ENCODE data around the gene LAMB1. TPM values are rescaled to one million over a fixed set of nuclear protein-coding genes. Genes with fewer than 3 reads are reported as not detected.

Gene LAMB1
- total RNA-seq, 1 donor from 2014 or later = 60.0 TPM

DNA sequence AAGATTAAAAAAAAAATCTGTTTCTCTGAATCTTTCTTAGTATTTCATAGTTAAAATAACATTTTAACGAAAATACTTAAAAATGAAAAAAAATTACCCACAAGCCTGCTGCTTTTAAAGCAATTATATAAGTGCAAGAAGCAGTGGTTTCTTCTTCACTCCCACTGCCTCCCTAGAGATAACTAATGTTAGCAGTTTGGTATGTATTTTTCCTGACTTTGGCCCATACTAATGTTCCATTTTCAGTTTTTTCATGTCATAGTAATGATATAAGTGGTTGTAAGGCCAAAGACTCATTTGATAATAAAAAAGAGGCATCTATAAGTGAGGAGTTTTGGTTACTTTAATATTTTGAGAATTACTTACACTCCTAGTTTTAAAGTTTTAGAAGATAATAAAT is 24.3 kb upstream of the LAMB1 start:
- H3K27ac ChIP-seq (replicated peaks) = no peak overlapping the region
- intact Hi-C loops (cut with micrococcal nuclease) = no loop called here
- H3K27me3 ChIP-seq (ENCODE audit: low read depth) = no peaks in the 10 kb centered on the region
- no peak for DNase-seq
- TF ChIP-seq, protein P1, sequence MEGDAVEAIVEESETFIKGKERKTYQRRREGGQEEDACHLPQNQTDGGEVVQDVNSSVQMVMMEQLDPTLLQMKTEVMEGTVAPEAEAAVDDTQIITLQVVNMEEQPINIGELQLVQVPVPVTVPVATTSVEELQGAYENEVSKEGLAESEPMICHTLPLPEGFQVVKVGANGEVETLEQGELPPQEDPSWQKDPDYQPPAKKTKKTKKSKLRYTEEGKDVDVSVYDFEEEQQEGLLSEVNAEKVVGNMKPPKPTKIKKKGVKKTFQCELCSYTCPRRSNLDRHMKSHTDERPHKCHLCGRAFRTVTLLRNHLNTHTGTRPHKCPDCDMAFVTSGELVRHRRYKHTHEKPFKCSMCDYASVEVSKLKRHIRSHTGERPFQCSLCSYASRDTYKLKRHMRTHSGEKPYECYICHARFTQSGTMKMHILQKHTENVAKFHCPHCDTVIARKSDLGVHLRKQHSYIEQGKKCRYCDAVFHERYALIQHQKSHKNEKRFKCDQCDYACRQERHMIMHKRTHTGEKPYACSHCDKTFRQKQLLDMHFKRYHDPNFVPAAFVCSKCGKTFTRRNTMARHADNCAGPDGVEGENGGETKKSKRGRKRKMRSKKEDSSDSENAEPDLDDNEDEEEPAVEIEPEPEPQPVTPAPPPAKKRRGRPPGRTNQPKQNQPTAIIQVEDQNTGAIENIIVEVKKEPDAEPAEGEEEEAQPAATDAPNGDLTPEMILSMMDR (IDR thresholded peaks at IDR 0.05; ENCODE audit: borderline replicate concordance) = no peak
- no peaks in the 10 kb centered on the region for H3K4me1 ChIP-seq
- no peaks in the 10 kb centered on the region for H3K36me3 ChIP-seq
- no peaks in the 10 kb centered on the region for H3K9me3 ChIP-seq (replicated peaks)
- no peak overlapping the region for H3K4me3 ChIP-seq

DNA sequence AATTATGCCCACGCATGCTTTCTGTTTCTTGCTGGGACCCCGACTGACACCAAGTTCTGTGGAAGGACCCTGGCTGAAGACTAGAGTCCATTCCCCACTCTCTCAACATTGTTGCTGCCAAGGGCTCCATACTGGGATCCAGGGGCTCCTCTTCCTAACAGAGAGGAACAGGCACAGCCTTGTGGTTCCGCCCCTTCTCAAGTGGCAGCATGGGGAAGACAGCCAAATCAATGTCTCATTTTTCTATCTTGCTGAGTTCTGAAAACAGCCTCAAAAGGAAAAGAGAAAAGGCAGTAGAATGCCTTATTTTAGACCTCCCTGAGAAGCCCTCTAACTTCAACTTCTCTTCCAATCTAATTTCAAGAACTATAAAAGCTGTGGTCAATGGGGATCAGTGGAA is 23.7 kb upstream of the LAMB1 start:
- Histone ChIP-seq H3K36me3 (no peaks in the 10 kb centered on the region), H3K27ac (replicated peaks) (no peak overlapping the region), H3K9me3 (replicated peaks) (no peaks in the 10 kb centered on the region), H3K4me1 (no peaks in the 10 kb centered on the region), H3K27me3 (ENCODE audit: low read depth) (no peaks in the 10 kb centered on the region), H3K4me3 (no peak overlapping the region)
- intact Hi-C loops (cut with micrococcal nuclease) = no loop called here
- no peak for DNase-seq
- TF ChIP-seq, protein P1 (IDR thresholded peaks at IDR 0.05; ENCODE audit: borderline replicate concordance) = no peak

DNA sequence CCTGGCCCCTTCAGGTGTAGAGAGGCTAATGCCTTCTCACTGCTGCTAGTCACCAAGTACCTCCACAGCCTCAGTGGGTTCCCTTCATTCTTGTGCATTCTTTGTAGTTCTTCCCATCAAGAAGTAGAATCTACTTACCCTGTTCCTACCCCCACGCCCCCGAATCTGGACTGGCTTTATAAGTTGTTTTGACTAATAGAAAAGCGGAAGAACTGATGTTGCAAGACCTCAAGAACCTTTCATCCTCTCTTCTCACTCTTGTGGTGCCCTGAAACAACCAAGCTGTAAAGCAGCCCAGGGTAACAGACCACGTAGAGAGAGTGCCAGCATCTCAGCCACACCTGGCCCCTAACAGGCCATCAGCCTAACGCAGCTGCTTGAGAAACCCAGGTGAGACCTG is 23.2 kb upstream of the LAMB1 start:
- Histone ChIP-seq H3K27me3 (ENCODE audit: low read depth) (no peaks in the 10 kb centered on the region), H3K4me1 (no peaks in the 10 kb centered on the region), H3K9me3 (replicated peaks) (no peaks in the 10 kb centered on the region), H3K27ac (replicated peaks) (no peak overlapping the region), H3K4me3 (no peak overlapping the region), H3K36me3 (no peaks in the 10 kb centered on the region)
- intact Hi-C loops (cut with micrococcal nuclease) = no loop called here
- DNase-seq = no peak
- TF ChIP-seq, protein P1 (IDR thresholded peaks at IDR 0.05; ENCODE audit: borderline replicate concordance) = no peak

DNA sequence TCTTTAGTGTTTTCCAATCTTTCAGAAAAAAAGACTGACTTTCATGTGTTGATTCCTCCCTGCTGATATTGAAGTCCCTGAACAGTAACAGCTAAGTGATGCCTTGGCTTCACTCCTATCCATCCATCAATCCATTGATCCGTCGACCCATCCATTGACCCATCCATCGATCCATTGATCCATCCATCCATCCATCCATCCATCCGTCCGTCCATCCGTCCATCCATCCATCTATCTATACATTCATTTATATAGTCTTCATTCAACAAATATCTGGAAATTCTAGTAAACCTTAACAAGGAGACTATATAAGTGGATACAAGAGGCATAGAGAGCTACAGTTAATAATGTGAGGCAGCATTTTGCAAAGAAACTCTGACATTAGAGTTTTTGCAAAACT is 21.6 kb upstream of the LAMB1 start:
- DNase-seq = no peak
- no peaks in the 10 kb centered on the region for H3K9me3 ChIP-seq (replicated peaks)
- H3K36me3 ChIP-seq = no peaks in the 10 kb centered on the region
- TF ChIP-seq, protein P1 (IDR thresholded peaks at IDR 0.05; ENCODE audit: borderline replicate concordance) = no peak
- no peak overlapping the region for H3K27ac ChIP-seq (replicated peaks)
- no peaks in the 10 kb centered on the region for H3K27me3 ChIP-seq (ENCODE audit: low read depth)
- H3K4me1 ChIP-seq = no peaks in the 10 kb centered on the region
- intact Hi-C loops (cut with micrococcal nuclease) = no loop called here
- no peak overlapping the region for H3K4me3 ChIP-seq

DNA sequence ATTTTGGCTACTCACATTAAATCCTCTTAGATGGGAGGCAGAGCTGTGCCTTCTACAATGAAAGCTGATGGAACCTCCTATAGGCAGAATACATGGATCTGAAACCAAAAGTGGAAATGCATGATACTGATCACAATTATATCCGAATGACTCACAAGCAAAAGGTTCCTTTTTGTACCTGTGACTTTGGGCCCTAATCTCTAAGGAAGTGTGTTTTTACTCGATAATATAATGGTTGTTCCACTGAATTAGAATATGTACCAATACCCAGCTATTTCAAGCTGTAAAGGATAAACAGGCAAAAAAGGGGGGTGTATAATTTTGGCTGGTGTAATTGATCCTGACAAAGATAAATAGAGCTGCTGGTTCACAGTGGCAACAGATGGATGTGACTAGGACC is 17.6 kb upstream of the LAMB1 start:
- intact Hi-C loops (cut with micrococcal nuclease) = no loop called here
- Histone ChIP-seq H3K9me3 (replicated peaks) (no peaks in the 10 kb centered on the region), H3K27me3 (ENCODE audit: low read depth) (no peaks in the 10 kb centered on the region), H3K4me3 (no peak overlapping the region), H3K36me3 (no peaks in the 10 kb centered on the region), H3K27ac (replicated peaks) (no peak overlapping the region), H3K4me1 (peaks cover 16% of the 10 kb centered on the region)
- TF ChIP-seq, protein P1 (IDR thresholded peaks at IDR 0.05; ENCODE audit: borderline replicate concordance) = no peak
- no peak for DNase-seq

DNA sequence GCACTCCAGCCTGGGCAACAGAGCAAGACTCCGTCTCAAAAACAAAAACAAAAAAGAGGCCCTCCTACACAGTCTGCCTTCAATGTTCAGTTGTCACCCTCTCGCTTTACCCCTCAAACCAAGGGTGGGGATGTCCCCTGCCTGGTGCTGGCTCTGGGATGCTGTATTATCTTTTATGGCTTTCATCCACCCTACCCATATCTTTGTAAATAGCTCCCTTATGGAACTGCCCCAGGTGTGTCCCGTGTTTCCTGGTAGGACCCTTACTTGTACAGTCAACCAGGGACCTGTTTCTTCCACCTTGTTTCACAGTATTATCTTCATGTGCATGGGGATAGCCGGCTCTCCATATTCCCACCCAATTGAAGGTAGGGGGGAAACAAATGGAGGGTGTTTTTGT is 15.7 kb upstream of the LAMB1 start:
- intact Hi-C loops (cut with micrococcal nuclease) = no loop called here
- H3K36me3 ChIP-seq = no peaks in the 10 kb centered on the region
- H3K4me3 ChIP-seq = no peak overlapping the region
- TF ChIP-seq, protein P1 (IDR thresholded peaks at IDR 0.05; ENCODE audit: borderline replicate concordance) = no peak
- no peaks in the 10 kb centered on the region for H3K9me3 ChIP-seq (replicated peaks)
- DNase-seq = no peak
- H3K27me3 ChIP-seq (ENCODE audit: low read depth) = no peaks in the 10 kb centered on the region
- H3K27ac ChIP-seq (replicated peaks) = no peak overlapping the region
- peaks cover 16% of the 10 kb centered on the region for H3K4me1 ChIP-seq

Data from left ventricle myocardium inferior (tissue), 1 donor.